Inflammatory macrophage treated with lipopolysaccharide for 4 hours (primary cell): Measurements from ENCODE around the gene ICAM2.

Experiments
- DNase-seq: peaks from one replicate; pipeline ENCODE4 v3.0.0-alpha.2; 2020

ICAM2 gene

DNA sequence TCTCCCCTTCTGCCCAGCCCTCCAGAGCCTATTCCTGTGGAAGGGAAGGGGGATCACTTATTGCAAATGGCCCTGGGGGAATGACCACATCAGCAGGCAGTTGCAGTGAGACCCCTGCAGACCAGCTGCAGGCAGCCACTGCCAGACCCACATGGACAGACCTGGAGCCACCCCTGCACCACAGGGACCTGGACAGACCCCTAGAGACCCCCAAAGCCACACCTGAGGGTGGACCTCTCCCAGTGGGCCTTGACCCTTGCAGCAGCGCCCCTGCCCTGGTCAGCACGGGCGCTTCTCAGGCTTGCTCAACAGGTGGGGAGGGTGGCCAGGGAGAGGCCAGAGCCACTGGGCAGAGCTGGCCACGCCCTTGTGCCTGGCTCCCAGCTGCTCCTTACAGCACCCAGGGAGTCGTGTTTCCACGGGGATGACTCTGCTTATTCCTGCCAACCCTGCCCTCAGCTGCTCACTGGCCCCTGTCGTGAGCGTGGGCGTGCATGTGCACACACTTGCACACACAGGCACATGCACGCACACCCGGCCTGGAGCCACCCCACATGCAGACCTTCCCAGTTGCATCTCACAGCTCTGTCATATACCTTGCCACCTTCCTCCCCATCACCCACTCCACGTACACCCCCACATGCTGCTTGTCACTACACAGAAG is 46.4 kb downstream of the ICAM2 start:
- no peak for DNase-seq

DNA sequence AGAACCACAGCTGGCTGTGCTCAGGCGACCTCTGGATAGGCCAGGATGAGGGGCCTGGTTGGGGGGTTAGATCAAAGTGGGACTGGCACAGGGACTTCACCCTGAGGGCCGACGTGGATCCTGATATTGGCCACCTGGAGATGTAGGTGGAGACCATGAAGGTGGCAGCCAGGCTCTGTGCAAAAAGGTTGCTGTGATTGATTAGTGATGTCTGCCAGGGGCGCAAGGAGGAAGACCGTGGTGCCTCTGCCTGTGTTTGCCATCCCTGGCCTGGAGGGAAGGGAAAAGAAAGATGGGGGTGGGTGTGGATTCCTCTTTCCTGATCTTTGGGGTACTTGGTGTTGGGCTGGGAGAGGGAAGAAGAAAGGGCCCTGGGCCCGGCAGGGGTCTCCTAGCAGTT is 47.2 kb downstream of the ICAM2 start:
- no peak for DNase-seq

DNA sequence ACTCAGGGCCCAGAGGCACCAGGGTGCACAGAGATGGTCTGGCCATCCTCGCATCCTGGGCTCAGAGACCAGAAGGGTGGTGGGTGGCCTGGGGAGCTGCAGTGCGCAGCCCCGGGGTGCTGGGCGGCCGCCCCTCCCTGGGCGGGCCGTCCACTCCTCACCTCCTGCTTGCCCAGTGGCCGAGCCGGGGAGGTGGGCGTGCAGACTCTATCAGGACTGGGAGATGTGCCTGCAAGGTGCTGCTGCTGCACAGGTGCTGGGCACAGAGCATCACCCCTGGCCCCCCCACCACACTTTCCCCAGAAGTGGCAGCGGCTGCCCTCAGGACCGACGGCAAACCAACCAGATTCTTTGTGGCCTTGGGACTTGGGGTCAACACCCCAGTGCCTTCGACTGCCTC is 47.6 kb downstream of the ICAM2 start, which contains the start of gene SCN4A:
Gene SCN4A (minus strand): TSS at position 123 of the 400 bp plus-strand sequence. CDS start 77 bp downstream, at position 46.
- no peak for DNase-seq

GRCh38 chr17:63969278-63969677 is 51.2 kb downstream of the ICAM2 start:
- DNase-seq = no peak

DNA sequence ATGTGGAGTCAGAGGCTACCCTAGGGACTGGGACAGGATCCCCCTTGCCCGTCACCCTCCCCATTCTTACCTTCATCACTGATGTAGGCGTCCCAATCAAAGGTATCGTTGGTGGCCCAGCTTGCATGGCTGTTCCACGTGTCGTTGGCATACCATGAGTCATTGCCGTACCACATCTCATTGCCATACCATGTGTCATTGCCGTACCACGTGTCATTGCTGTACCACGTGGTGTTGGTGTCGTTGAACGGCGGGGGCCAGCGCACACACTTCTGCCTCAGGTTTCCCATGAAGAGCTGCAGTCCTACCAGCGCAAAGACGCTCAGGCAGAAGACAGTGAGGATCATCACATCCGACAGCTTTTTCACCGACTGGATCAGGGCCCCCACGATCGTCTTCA is 52.5 kb downstream of the ICAM2 start:
- no peak for DNase-seq

DNA sequence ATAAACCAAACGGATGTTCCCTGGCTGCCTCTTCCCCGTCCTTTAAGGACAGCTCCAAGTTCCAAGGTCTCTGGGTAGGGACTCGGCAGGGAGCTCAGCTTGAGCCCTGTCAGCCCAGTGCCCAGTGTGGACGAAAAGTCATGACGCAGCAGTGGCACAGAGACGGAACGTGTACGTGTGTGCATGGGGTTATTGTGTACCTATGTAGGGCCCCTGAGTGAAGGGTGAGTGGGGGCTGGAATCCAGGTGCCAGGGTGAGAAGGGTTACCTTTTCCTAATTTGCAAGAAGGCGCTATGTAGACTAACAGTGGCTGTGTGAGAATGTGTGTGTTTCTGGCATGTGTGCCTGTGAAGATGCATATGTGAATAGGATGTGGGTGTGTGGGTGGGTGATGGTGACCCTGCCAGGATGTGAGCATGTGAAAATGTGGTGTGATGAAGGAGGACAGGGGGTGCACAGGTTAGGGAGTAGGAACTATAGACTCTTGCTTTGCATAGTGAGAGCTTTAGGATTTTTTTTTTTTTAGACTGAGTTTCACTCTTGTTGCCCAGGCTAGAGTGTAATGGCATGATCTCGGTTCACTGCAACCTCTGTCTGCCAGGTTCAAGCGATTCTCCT is 53.7 kb downstream of the ICAM2 start:
- no peak for DNase-seq

DNA sequence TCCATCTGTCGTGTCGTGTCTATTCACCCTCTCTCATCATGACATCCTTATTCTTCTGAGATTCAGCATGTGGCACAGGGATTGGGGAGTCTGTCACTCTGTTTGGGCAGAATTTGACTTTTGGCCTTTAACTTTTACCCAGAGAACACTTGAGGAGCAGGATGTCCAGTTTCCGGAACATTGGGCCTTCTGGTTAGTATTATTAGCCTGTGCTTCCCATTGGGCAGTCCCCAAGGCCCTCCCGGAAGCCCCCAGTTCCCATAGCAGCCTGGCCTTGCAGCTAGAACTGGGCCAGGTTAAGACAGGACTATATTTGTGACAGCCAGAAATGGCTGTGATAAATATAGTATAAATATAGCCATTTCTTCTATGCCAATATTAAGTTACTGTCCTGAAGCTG is 57.3 kb downstream of the ICAM2 start:
- no peak for DNase-seq

DNA sequence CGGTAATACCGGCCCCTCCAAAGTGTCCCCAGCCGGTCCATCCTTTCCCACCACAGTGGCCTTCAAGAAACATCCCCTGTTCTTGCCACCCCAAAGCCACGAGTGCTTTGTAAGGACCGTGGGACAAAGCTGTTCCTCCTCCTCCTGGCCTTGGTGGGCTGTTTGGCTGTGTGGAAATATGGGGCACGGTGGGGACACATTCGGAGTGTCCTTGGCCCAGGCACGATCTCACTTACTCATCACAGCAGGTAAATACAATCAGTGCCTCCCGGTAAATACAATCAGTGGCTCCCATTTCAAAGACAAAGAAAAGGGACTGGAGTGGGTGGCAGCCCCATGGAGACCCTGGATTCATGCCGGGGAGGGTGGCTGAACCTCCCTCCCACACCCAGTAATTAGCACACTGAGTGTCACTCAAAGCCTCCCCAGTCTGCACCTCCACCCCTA is 58.1 kb downstream of the ICAM2 start:
- DNase-seq = no peak

DNA sequence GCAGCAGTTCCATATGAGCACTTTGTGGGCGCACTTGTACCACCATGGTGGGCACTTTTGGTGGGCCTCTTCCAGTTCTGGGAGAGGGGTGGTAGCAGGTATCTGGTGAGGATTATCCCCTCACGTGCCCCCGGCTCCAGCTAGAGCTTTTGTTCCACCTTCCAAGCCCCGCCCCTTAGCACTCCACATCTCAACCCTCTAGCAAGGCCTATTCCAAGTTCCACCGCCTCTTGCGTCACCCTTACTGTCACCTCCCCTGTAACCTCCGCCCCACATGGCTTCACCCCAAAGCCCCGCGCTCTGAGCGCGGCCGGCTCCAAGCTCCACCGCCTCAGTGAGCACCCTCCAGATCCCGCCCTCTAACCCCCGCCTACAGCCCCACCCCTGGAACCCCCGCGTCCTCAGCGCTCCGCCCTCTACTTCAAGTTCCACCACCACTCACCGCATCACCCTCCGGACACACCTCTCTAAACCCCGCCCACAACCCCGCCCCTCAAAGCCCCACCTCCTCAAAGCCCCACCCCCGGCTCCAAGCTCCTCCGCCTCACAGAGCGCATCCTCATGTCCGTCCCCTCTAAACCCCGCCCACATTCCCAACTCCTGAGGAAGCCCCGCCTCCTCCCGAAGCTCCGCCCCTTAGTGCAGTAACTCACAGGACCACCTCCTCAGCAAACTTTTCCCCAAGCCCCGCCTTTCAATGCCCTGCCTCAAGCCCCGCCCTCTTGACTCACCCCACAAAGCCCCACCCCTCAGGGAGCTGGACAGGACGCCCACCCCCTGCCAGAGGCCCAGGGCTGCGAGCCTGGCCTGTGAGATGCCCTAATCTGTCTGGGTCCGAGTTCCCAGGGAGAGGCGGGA is 58.8 kb downstream of the ICAM2 start:
- peak; percentile 70 for DNase-seq

DNA sequence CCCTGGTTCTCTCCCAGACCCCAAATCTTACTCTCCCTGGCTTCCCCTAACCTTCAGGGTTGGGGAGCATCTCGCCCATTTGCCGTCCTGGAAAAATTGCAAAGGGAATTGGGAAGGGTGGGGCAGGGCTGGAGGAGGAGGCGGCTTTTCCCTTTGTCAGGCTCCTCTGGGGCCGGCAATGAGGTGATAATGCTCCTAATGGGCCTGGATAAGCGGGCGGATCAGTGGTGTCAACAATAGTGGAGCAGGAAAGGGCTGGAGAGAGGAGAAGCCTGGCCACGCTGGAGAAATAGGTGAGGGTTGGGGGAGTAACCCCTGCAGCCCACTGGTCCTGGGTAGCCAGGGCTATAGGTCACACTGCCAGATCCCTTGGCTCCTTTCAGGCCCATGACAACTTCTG is 60.0 kb downstream of the ICAM2 start:
- DNase-seq = no peak

DNA sequence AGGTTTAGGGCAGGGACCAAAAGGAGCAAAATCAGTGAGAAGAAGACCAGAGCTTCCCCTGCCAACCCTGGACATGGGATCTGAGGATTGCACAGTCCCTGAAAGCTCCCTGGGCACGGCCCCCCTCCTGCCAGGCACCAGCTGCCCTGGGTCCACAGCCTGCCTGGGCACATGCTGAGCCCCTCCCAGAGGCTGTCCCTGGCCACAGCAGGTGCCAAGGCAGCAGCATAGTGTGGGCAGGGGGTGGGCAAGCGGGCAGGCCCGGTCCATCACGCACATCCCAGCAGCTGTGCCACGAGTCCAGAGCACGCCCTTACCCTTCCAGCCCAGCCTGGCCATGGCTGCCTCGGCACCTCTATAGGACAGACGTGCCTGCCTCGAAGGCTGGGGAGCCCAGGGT is 60.4 kb downstream of the ICAM2 start:
- no peak for DNase-seq

GRCh38 chr17:63956296-63956920 is 64.0 kb downstream of the ICAM2 start:
- no peak for DNase-seq

DNA sequence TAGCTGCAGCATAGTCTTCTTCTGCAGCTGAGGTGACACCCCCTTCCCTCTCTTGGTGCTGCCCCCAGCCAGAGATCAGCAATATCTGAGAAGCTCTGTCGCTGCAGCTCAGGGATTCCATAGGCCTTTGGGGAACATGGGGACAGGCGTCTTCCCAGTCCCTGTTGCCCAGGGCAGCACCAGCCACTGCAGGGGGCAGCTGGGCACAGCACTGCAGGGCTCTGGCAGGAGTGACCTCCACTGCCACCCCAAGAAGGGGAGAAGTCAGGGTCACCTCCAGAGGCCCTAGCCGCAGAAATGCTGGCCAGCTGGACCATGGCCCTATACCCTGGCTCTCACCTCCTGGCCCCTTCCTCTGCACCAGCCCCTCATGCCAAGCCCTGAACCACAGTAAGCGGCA is 64.6 kb downstream of the ICAM2 start:
- no peak for DNase-seq

DNA sequence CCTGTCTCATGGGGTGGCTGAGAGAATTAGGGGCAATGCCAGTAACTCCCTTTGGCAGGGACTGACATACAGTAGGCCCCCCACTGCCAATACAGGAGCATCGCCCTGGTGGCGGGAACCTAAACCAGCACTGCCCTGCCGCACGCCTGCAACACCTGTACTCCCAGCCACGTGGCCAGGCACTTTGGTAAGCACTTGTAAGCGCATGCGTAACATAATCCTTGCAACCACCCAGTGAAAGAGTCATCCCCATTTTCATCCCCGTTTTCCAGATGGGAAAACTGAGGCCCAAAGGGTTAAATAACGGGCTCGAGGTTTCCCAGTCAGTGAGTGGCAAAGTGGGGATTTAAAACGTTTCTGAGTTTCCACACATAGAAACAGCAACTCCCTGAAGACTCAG is 65.2 kb downstream of the ICAM2 start:
- DNase-seq = no peak

- DNase-seq = no peak
Measured at GRCh38 chr17:63954402-63955063, 65.9 kb downstream of the ICAM2 start.
